CD8-positive, alpha-beta memory T cell (primary cell): Measurements from ENCODE around the gene PLCD3. TPM values are rescaled to one million over a fixed set of nuclear protein-coding genes. Genes with fewer than 3 reads are reported as not detected.

Source experiments
- CTCF ChIA-PET: fragments of 350-600 bp; sonication (Branson Sonifier 250); formaldehyde crosslinking; loops from one replicate; lab custom pipeline; 2021; ENCODE audit warnings: antibody characterized with exemption; lab: Charles Lee
- POLR2A ChIA-PET: fragments of 350-600 bp; sonication (Branson Sonifier 250); formaldehyde crosslinking; loops from one replicate; lab custom pipeline; 2021; ENCODE audit warnings: antibody characterized with exemption; lab: Charles Lee
- DNase-seq, 5 donors: peaks; one replicate each; pipeline versions ENCODE4 v3.0.0 to v3.0.0-alpha.2; 2020 to 2022; ENCODE audit warnings: mixed read lengths in 1 of 5
- H3K27ac ChIP-seq: one replicate; pipeline ENCODE4 v1.7.0; 2013; ENCODE audit warnings: low read depth, mild to moderate bottlenecking, low read length, moderate library complexity
- H3K27me3 ChIP-seq: 2 replicates; pipeline ENCODE4 v1.7.0; 2013; ENCODE audit warnings: low read length, mild to moderate bottlenecking; ENCODE audit not compliant: insufficient read depth, poor library complexity, severe bottlenecking
- H3K36me3 ChIP-seq: 2 replicates; pipeline ENCODE4 v1.7.0; 2013; ENCODE audit warnings: mild to moderate bottlenecking, low read length, moderate library complexity; ENCODE audit not compliant: insufficient read depth
- H3K4me1 ChIP-seq: 2 replicates; pipeline ENCODE4 v1.7.0; 2013; ENCODE audit warnings: mild to moderate bottlenecking, low read length, moderate library complexity; ENCODE audit not compliant: insufficient read depth
- H3K4me3 ChIP-seq: 2 replicates; pipeline ENCODE4 v1.7.0; 2013; ENCODE audit warnings: mild to moderate bottlenecking, low read length
- H3K9me3 ChIP-seq: 2 replicates; pipeline ENCODE4 v1.7.0; 2013; ENCODE audit warnings: mild to moderate bottlenecking, low read length
- H3K27ac Mint-ChIP-seq, 8 donors: one replicate each; pipeline ENCODE4 v1.8.0; 2020 to 2021; ENCODE audit warnings: mixed read lengths in 8 of 8, mild to moderate bottlenecking in 6 of 8, inconsistent platforms in 3 of 8, moderate library complexity in 3 of 8
- H3K27me3 Mint-ChIP-seq, 2 donors: one replicate each; pipeline ENCODE4 v1.8.0; 2020 to 2021; ENCODE audit warnings: mixed read lengths in 2 of 2, mild to moderate bottlenecking in 1 of 2, moderate library complexity in 1 of 2
- H3K36me3 Mint-ChIP-seq, 3 donors: one replicate each; pipeline ENCODE4 v1.8.0; 2020 to 2021; ENCODE audit warnings: mixed read lengths in 3 of 3, inconsistent platforms in 1 of 3, mild to moderate bottlenecking in 1 of 3
- H3K4me1 Mint-ChIP-seq, 3 donors: one replicate each; pipeline ENCODE4 v1.8.0; 2020 to 2021; ENCODE audit warnings: mixed read lengths in 3 of 3, inconsistent platforms in 1 of 3, mild to moderate bottlenecking in 1 of 3
- H3K4me3 Mint-ChIP-seq, 7 donors: one replicate each; pipeline ENCODE4 v1.8.0; 2020 to 2021; ENCODE audit warnings: mixed read lengths in 7 of 7, mild to moderate bottlenecking in 6 of 7, moderate library complexity in 4 of 7, inconsistent platforms in 2 of 7
- H3K9me3 Mint-ChIP-seq, 5 donors: one replicate each; pipeline ENCODE4 v1.8.0; 2020 to 2022; ENCODE audit warnings: mixed read lengths in 5 of 5, mild to moderate bottlenecking in 3 of 5, moderate library complexity in 2 of 5, inconsistent platforms in 1 of 5
- polyA plus RNA-seq: library from polyadenylated mRNA; unstranded; fragments of 300-500 nt; fragmentation: Illumina TruSeq; gene quantifications from one replicate; pipeline ENCODE4 v1.2.3, GENCODE V29; 2021
- total RNA-seq, 2 experiments: library from RNA; stranded (reverse); gene quantifications; one replicate each; pipeline ENCODE4 v1.2.3, GENCODE V29; 2021

The PLCD3 gene
- total and polyA plus RNA-seq, 3 experiments from 2014 or later = 1.1 to 7.2 (median 5.5) TPM

GRCh38 chr17:45160447-45161287, 28.4 kb upstream of the PLCD3 start:
- H3K4me3 ChIP-seq = peak overlapping the region; percentile 67
- H3K4me1 ChIP-seq = peaks cover 27% of the 10 kb centered on the region
- no peaks in the 10 kb centered on the region for H3K27me3 ChIP-seq
- H3K27me3 Mint-ChIP-seq = peaks cover 0 to 2% of the 10 kb centered on the region in 2 donors
- H3K4me3 Mint-ChIP-seq = peak overlapping the region; percentile 92 to 99 (median 94)
- POLR2A ChIA-PET = interaction anchor here (0.6 to 5.3 kb wide), 16 partner anchors 12 to 604 kb away, joined by 3 to 327 read pairs (median 7); partner anchors contain the start of genes ACBD4, FMNL1, HEXIM1 and MAP3K14
- no peaks in the 10 kb centered on the region for H3K9me3 ChIP-seq
- H3K27ac Mint-ChIP-seq = peak overlapping the region; percentile 89 to 99 (median 98)
- no peaks in the 10 kb centered on the region for H3K36me3 ChIP-seq
- H3K36me3 Mint-ChIP-seq = peaks cover 0 to 25% (median 6%) of the 10 kb centered on the region in 3 donors
- no peaks in the 10 kb centered on the region for H3K9me3 Mint-ChIP-seq
- peaks cover 33 to 56% (median 55%) of the 10 kb centered on the region in 3 donors for H3K4me1 Mint-ChIP-seq
- H3K27ac ChIP-seq = peak overlapping the region; percentile 96
- DNase-seq = peak; percentile 30 to 76 (median 50)
- CTCF ChIA-PET = interaction anchor here (1.0 to 9.3 kb wide), 10 partner anchors 11 to 252 kb away, joined by 3 to 152 read pairs (median 4); partner anchors contain the start of genes ACBD4, HEXIM1 and MAP3K14

GRCh38 chr17:45156242-45156641, 23.9 kb upstream of the PLCD3 start:
- no peaks in the 10 kb centered on the region for H3K36me3 ChIP-seq
- POLR2A ChIA-PET = no interaction called here
- CTCF ChIA-PET = interaction anchor here (1.0 to 13.2 kb wide), 4 partner anchors 21 to 42 kb away, joined by 5 to 315 read pairs (median 95); partner anchors contain the start of genes ACBD4 and PLCD3
- H3K27ac ChIP-seq = no peak overlapping the region
- H3K27me3 ChIP-seq = no peaks in the 10 kb centered on the region
- Mint-ChIP-seq H3K9me3 (no peaks in the 10 kb centered on the region), H3K36me3 (peaks cover 0 to 24% (median 6%) of the 10 kb centered on the region in 3 donors), H3K4me1 (peaks cover 33 to 56% (median 54%) of the 10 kb centered on the region in 3 donors), H3K27me3 (no peaks in the 10 kb centered on the region), H3K4me3 (no peak overlapping the region), H3K27ac (peak overlapping the region in 3 of 8 donors; percentile 38 to 50 (median 46))
- H3K9me3 ChIP-seq = no peaks in the 10 kb centered on the region
- peaks cover 37% of the 10 kb centered on the region for H3K4me1 ChIP-seq
- no peak overlapping the region for H3K4me3 ChIP-seq
- DNase-seq = no peak

- H3K27me3 Mint-ChIP-seq = no peaks in the 10 kb centered on the region
- ChIA-PET POLR2A (interaction anchor here (0.6 kb wide), 3 partner anchors 65 to 232 kb away, joined by 3 to 5 read pairs (median 3); no protein-coding TSS in a partner anchor), CTCF (interaction anchor here (1.0 to 13.2 kb wide), 4 partner anchors 22 to 69 kb away, joined by 3 to 315 read pairs (median 48); partner anchors contain the start of genes ACBD4 and PLCD3)
- Histone ChIP-seq H3K27me3 (no peaks in the 10 kb centered on the region), H3K36me3 (no peaks in the 10 kb centered on the region), H3K4me3 (no peak overlapping the region), H3K4me1 (peaks cover 45% of the 10 kb centered on the region), H3K9me3 (no peaks in the 10 kb centered on the region), H3K27ac (no peak overlapping the region)
- no peaks in the 10 kb centered on the region for H3K9me3 Mint-ChIP-seq
- peak overlapping the region in 5 of 8 donors; percentile 29 to 66 (median 55) for H3K27ac Mint-ChIP-seq
- no peak for DNase-seq
- H3K4me3 Mint-ChIP-seq = peak overlapping the region in 1 of 7 donors; percentile 53
- peaks cover 0 to 21% (median 6%) of the 10 kb centered on the region in 3 donors for H3K36me3 Mint-ChIP-seq
- peaks cover 39 to 63% (median 61%) of the 10 kb centered on the region in 3 donors for H3K4me1 Mint-ChIP-seq
Observed at GRCh38 chr17:45155483-45155882, 23.2 kb upstream of the PLCD3 start.

GRCh38 chr17:45155029-45155428, 22.7 kb upstream of the PLCD3 start:
- peaks cover 43% of the 10 kb centered on the region for H3K4me1 ChIP-seq
- Mint-ChIP-seq H3K27ac (no peak overlapping the region), H3K36me3 (peaks cover 0 to 21% (median 6%) of the 10 kb centered on the region in 3 donors), H3K4me3 (no peak overlapping the region), H3K27me3 (no peaks in the 10 kb centered on the region), H3K9me3 (no peaks in the 10 kb centered on the region), H3K4me1 (peaks cover 39 to 65% (median 61%) of the 10 kb centered on the region in 3 donors)
- no peak overlapping the region for H3K4me3 ChIP-seq
- H3K27ac ChIP-seq = no peak overlapping the region
- H3K27me3 ChIP-seq = no peaks in the 10 kb centered on the region
- DNase-seq = no peak
- H3K9me3 ChIP-seq = no peaks in the 10 kb centered on the region
- CTCF ChIA-PET = interaction anchor here (1.0 to 13.2 kb wide), 4 partner anchors 21 to 69 kb away, joined by 3 to 315 read pairs (median 48); partner anchors contain the start of genes ACBD4 and PLCD3
- H3K36me3 ChIP-seq = no peaks in the 10 kb centered on the region
- POLR2A ChIA-PET = interaction anchor here (0.6 kb wide), 2 partner anchors 66 to 233 kb away, joined by 3 to 5 read pairs; no protein-coding TSS in a partner anchor

- H3K36me3 Mint-ChIP-seq = peaks cover 0 to 27% (median under 1%) of the 10 kb centered on the region in 3 donors
- H3K4me1 ChIP-seq = peaks cover 35% of the 10 kb centered on the region
- H3K27ac Mint-ChIP-seq = peak overlapping the region; percentile 65 to 99 (median 86)
- DNase-seq = no peak
- no peaks in the 10 kb centered on the region for H3K27me3 ChIP-seq
- H3K9me3 Mint-ChIP-seq = peaks cover 0 to 3% (median 0%) of the 10 kb centered on the region in 5 donors
- ChIA-PET CTCF (interaction anchor here (0.6 to 13.2 kb wide), 19 partner anchors 8 to 439 kb away, joined by 3 to 315 read pairs (median 5); partner anchors contain the start of genes ACBD4, FMNL1, HEXIM2 and MAP3K14), POLR2A (interaction anchor here (0.6 to 8.5 kb wide), 6 partner anchors 9 to 90 kb away, joined by 3 to 327 read pairs (median 9); partner anchors contain the start of genes ACBD4, FMNL1, HEXIM2 and NMT1)
- no peaks in the 10 kb centered on the region for H3K36me3 ChIP-seq
- peak overlapping the region; percentile 23 to 95 (median 65) for H3K4me3 Mint-ChIP-seq
- peak overlapping the region; percentile 75 for H3K27ac ChIP-seq
- peak overlapping the region; percentile 17 for H3K4me3 ChIP-seq
- peaks cover 0 to 11% of the 10 kb centered on the region in 2 donors for H3K27me3 Mint-ChIP-seq
- H3K9me3 ChIP-seq = no peaks in the 10 kb centered on the region
- H3K4me1 Mint-ChIP-seq = peaks cover 40 to 61% (median 61%) of the 10 kb centered on the region in 3 donors
Observed at GRCh38 chr17:45150911-45151809, 18.8 kb upstream of the PLCD3 start.

- Histone ChIP-seq H3K36me3 (no peaks in the 10 kb centered on the region), H3K27me3 (no peaks in the 10 kb centered on the region), H3K9me3 (no peaks in the 10 kb centered on the region), H3K4me1 (peaks cover 39% of the 10 kb centered on the region), H3K27ac (peak overlapping the region; percentile 75), H3K4me3 (peak overlapping the region; percentile 82)
- H3K4me3 Mint-ChIP-seq = peak overlapping the region; percentile 90 to 99 (median 95)
- peaks cover 0 to 3% (median 0%) of the 10 kb centered on the region in 5 donors for H3K9me3 Mint-ChIP-seq
- ChIA-PET CTCF (interaction anchor here (0.6 to 13.2 kb wide), 21 partner anchors 11 to 440 kb away, joined by 3 to 315 read pairs (median 5); partner anchors contain the start of genes ACBD4, HEXIM2, MAP3K14 and PLCD3), POLR2A (interaction anchor here (0.6 to 8.5 kb wide), 14 partner anchors 8 to 251 kb away, joined by 3 to 327 read pairs (median 14); partner anchors contain the start of genes ACBD4, EFTUD2, FMNL1 and HEXIM2)
- H3K4me1 Mint-ChIP-seq = peaks cover 44 to 61% (median 60%) of the 10 kb centered on the region in 3 donors
- H3K36me3 Mint-ChIP-seq = peaks cover 0 to 27% (median 0%) of the 10 kb centered on the region in 3 donors
- peak overlapping the region; percentile 96 to 100 (median 99) for H3K27ac Mint-ChIP-seq
- H3K27me3 Mint-ChIP-seq = peaks cover 0 to 11% of the 10 kb centered on the region in 2 donors
- DNase-seq = peak in 2 of 5 donors; percentile 25 to 29
Observed at GRCh38 chr17:45149669-45150664, 17.7 kb upstream of the PLCD3 start.
